ENCODE data around the gene TBL3.
A peak's percentile ranks its signal among the peaks of the same experiment; 100 is the strongest.

Gene TBL3

GRCh38 chr16:2022723-2023091, 50.9 kb downstream of the TBL3 start:
- peak; percentile 36 to 46 for DNase-seq

- peak; percentile 97 for DNase-seq
These were observed 51.5 kb downstream of the TBL3 start for GRCh38 chr16:2023092-2024031.

- DNase-seq = no peak
These were observed 52.2 kb downstream of the TBL3 start for GRCh38 chr16:2024032-2024420.

GRCh38 chr16:2025251-2025650, 53.4 kb downstream of the TBL3 start:
- no peak for DNase-seq

- no peak for DNase-seq
These were observed 54.1 kb downstream of the TBL3 start for GRCh38 chr16:2025878-2026460.

GRCh38 chr16:2026461-2027023, 54.7 kb downstream of the TBL3 start, which contains the start of gene NHERF2:
Gene NHERF2, plus strand, starts transcription at chr16:2026902. Its CDS starts 104 bp downstream, at chr16:2027006.
- no peak for DNase-seq

- peak in 1 of 2 experiments; percentile 21 for DNase-seq
These were observed 55.5 kb downstream of the TBL3 start for GRCh38 chr16:2027024-2028010.

GRCh38 chr16:2028146-2028545, 56.3 kb downstream of the TBL3 start:
- DNase-seq = no peak

- no peak for DNase-seq
These were observed 56.9 kb downstream of the TBL3 start for GRCh38 chr16:2028620-2029220.

- no peak for DNase-seq
These were observed 57.5 kb downstream of the TBL3 start for GRCh38 chr16:2029350-2029749.

- DNase-seq = no peak
These were observed 58.2 kb downstream of the TBL3 start for GRCh38 chr16:2030036-2030435.

GRCh38 chr16:2031081-2031577, 59.3 kb downstream of the TBL3 start:
- no peak for DNase-seq

Measured in activated CD4-positive, alpha-beta T cell treated with anti-CD3 and anti-CD28 coated beads, Interleukin-2, amount 50 U/mL, for 48 hours (primary cell).